K562 (cell line): ENCODE results near the gene MYO1B. TPM values are rescaled to one million over a fixed set of nuclear protein-coding genes. Genes with fewer than 3 reads are reported as not detected.

ENCODE experiments used
- ATAC-seq: fragments of 200-7000 bp; cut with Tn5 transposase; 3 replicates; pipeline ENCODE4 v1.9.1; 2020; ENCODE audit warnings: moderate library complexity
- BruUV-seq: library from RNA; stranded (reverse); fragments of 400-500 nt; replicated peaks from 2 replicates; lab custom pipeline; 2021; lab: Mats Ljungman, UMichigan
- CTCF ChIA-PET: fragments of 300-600 bp; formaldehyde crosslinking; extraction: SDS; loops from one replicate; lab custom pipeline; 2021; ENCODE audit warnings: low intra/inter-chr PET ratio; lab: Yijun Ruan, JAX
- POLR2A ChIA-PET: fragments of 300-600, 350-650 bp; sonication (Branson Sonifier 250); formaldehyde crosslinking; extraction: SDS; loops from one replicate; lab custom pipeline; 2021; ENCODE audit warnings: antibody characterized with exemption, inconsistent platforms; lab: Yijun Ruan, JAX
- DNase-seq, 4 experiments: peaks; one replicate each; pipeline versions ENCODE4 v3.0.0 to v3.0.0-alpha.2; 2011 to 2018; ENCODE audit warnings: low spot score in 3 of 4, mixed read lengths in 3 of 4; ENCODE audit errors: extremely low read depth in 1 of 4
- FAIRE-seq: peaks from 2 replicates; lab custom pipeline; 2011; peaks lifted over from hg19 to GRCh38; lab: Jason Lieb, UNC
- H2AFZ ChIP-seq: 2 replicates; pipeline ENCODE4 v1.6.0; 2011; ENCODE audit warnings: low read depth, low read length, control low read depth, inconsistent platforms
- H3K27ac ChIP-seq: fragments of 200-600 bp; 3 replicates; pipeline ENCODE4 v1.8.0; 2011; ENCODE audit warnings: low read depth, mild to moderate bottlenecking, control low read depth, inconsistent platforms, low read length, moderate library complexity, mixed read lengths; ENCODE audit errors: extremely low read depth
- H3K27me3 ChIP-seq, 2 experiments: fragments of 300-600 bp in 1 of 2; 2 replicates in 1 of 2; 3 replicates in 1 of 2; pipeline versions ENCODE4 v1.6.0 to v1.8.0; 2011; ENCODE audit warnings: inconsistent platforms in 2 of 2, low read length in 2 of 2, mild to moderate bottlenecking in 1 of 2, mixed read lengths in 1 of 2, moderate library complexity in 1 of 2; ENCODE audit not compliant: control insufficient read depth in 2 of 2, insufficient read depth in 2 of 2
- H3K36me3 ChIP-seq: fragments of 300-600 bp; 3 replicates; pipeline ENCODE4 v1.8.0; 2011; ENCODE audit warnings: mild to moderate bottlenecking, low read length, inconsistent platforms; ENCODE audit not compliant: control insufficient read depth, insufficient read depth
- H3K4me1 ChIP-seq, 2 experiments: fragments of 200-600 bp in 1 of 2; replicated peaks in 1 of 2; 2 replicates in 1 of 2; 3 replicates in 1 of 2; pipeline versions ENCODE4 v1.5.1 to v1.8.0; 2011; ENCODE audit warnings: inconsistent platforms in 2 of 2, low read length in 2 of 2, mild to moderate bottlenecking in 1 of 2, mixed read lengths in 1 of 2, moderate library complexity in 1 of 2; ENCODE audit not compliant: control insufficient read depth in 2 of 2, insufficient read depth in 2 of 2
- H3K4me2 ChIP-seq: 2 replicates; pipeline ENCODE4 v1.6.1; 2011; ENCODE audit warnings: low read length, control low read depth, inconsistent platforms, mixed read lengths; ENCODE audit not compliant: insufficient read depth
- H3K4me3 ChIP-seq: fragments of 200-600 bp; sonication (generic), shearing (Covaris generic); 2 replicates; pipeline ENCODE4 v1.5.1; 2016; ENCODE audit warnings: control low read depth, inconsistent platforms
- H3K79me2 ChIP-seq: fragments of 200-600 bp; 3 replicates; pipeline ENCODE4 v1.8.0; 2011; ENCODE audit warnings: low read length, inconsistent platforms; ENCODE audit not compliant: control insufficient read depth, insufficient read depth
- H3K9ac ChIP-seq, 2 experiments: 2 replicates each; pipeline versions ENCODE4 v1.6.0 to v1.6.1; 2011; ENCODE audit warnings: low read depth in 2 of 2, low read length in 2 of 2, control low read depth in 1 of 2, inconsistent platforms in 1 of 2, mild to moderate bottlenecking in 1 of 2, mixed read lengths in 1 of 2; ENCODE audit not compliant: insufficient read depth in 1 of 2
- H3K9me1 ChIP-seq: one replicate; pipeline ENCODE4 v1.6.0; 2011; ENCODE audit warnings: inconsistent platforms, mild to moderate bottlenecking, low read length, moderate library complexity; ENCODE audit not compliant: control insufficient read depth, insufficient read depth
- H3K9me3 ChIP-seq: replicated peaks from 2 replicates; pipeline ENCODE4 v1.5.1; 2011; ENCODE audit warnings: low read depth, low read length, inconsistent platforms; ENCODE audit not compliant: control insufficient read depth, insufficient read depth
- H4K20me1 ChIP-seq: replicated peaks from 2 replicates; pipeline ENCODE4 v1.6.1; 2011; ENCODE audit warnings: low read length, inconsistent platforms, mixed read lengths; ENCODE audit not compliant: control insufficient read depth, insufficient read depth
- BCLAF1 ChIP-seq, 2 experiments: fragments of 450-650 bp in 1 of 2; IDR thresholded peaks; 2 replicates each; pipeline ENCODE4 v1.6.1; 2011 to 2017; ENCODE audit warnings: low read depth in 2 of 2, antibody characterized with exemption in 1 of 2, borderline replicate concordance in 1 of 2, low read length in 1 of 2, mild to moderate bottlenecking in 1 of 2, mixed read lengths in 1 of 2; ENCODE audit not compliant: control insufficient read depth in 1 of 2
- EP400 ChIP-seq: fragments of 450-650 bp; IDR thresholded peaks from 2 replicates; pipeline ENCODE4 v1.6.1; 2017; ENCODE audit warnings: antibody characterized with exemption, mild to moderate bottlenecking, moderate library complexity
- HLTF ChIP-seq: fragments of 450-650 bp; IDR thresholded peaks from 2 replicates; pipeline ENCODE4 v1.6.1; 2016
- NFATC3 ChIP-seq: fragments of 450-650 bp; IDR thresholded peaks from 2 replicates; pipeline ENCODE4 v1.6.1; 2017; ENCODE audit warnings: mild to moderate bottlenecking
- PHF21A ChIP-seq: fragments of 450-650 bp; IDR thresholded peaks from 2 replicates; pipeline ENCODE4 v1.6.1; 2017; ENCODE audit warnings: low read depth, borderline replicate concordance
- SMAD1 ChIP-seq: fragments of 150-350 bp; IDR thresholded peaks from 2 replicates; pipeline ENCODE4 v1.6.1; 2014; ENCODE audit warnings: low read length, low read depth; ENCODE audit not compliant: partially characterized antibody
- ZBTB7A ChIP-seq: IDR thresholded peaks from 2 replicates; pipeline ENCODE4 v1.6.1; 2011; ENCODE audit warnings: low read depth, mild to moderate bottlenecking, low read length, moderate library complexity, borderline replicate concordance; ENCODE audit not compliant: control insufficient read depth
- ZNF561 ChIP-seq: fragments of 450-650 bp; formaldehyde crosslinking; conservative IDR thresholded peaks from 2 replicates; pipeline ENCODE4 v1.4.0; 2020; ENCODE audit warnings: mild to moderate bottlenecking, moderate library complexity
- ZNF778 ChIP-seq: fragments of 450-650 bp; formaldehyde crosslinking; IDR thresholded peaks from 2 replicates; pipeline ENCODE4 v1.4.0; 2020; ENCODE audit warnings: mild to moderate bottlenecking, moderate library complexity
- in situ Hi-C: fragments of 300-500 bp; cut with MboI; formaldehyde crosslinking; loops from 4 replicates; pipeline ENCODE4 v1.15.0; 2018; ENCODE audit warnings: inconsistent platforms, mixed read lengths
- intact Hi-C: fragments of 100-400 bp; cut with micrococcal nuclease; formaldehyde crosslinking; loops from 2 replicates; pipeline ENCODE4 v1.14.2; 2022
- polyA plus RNA-seq, 8 experiments: library from polyadenylated mRNA; depleted of rRNA in 4 of 8; stranded (reverse) in 5 of 8; unstranded in 3 of 8; fragments of >200 nt; fragmentation: Nextera tagmentation in 2 of 8; fragmentation: Illumina TruSeq in 1 of 8; extraction: Ambion mirVana in 2 of 8; extraction: Trizol in 1 of 8; gene quantifications; 2 replicates each; pipeline versions ENCODE4 v1.2.1 to v1.2.3, GENCODE V29; 2011 to 2014; ENCODE audit warnings: inconsistent platforms in 1 of 8, missing spikeins in 1 of 8
- total RNA-seq, 7 experiments: library from RNA; depleted of rRNA in 6 of 7; stranded (reverse); fragments of >200 nt in 6 of 7; fragmentation: Illumina TruSeq in 2 of 7; extraction: Trizol in 2 of 7; gene quantifications; 2 replicates each; pipeline versions ENCODE4 v1.2.1 to v1.2.3, GENCODE V29; 2011 to 2021; ENCODE audit warnings: low replicate concordance in 1 of 7

Gene MYO1B
- total and polyA plus RNA-seq, 9 of the 15 experiments (the other 6 are each of a cell fraction or from before 2014, with no cell fraction given) = 0.04 to 0.33 (median 0.20) TPM; not detected in 5

- DNase-seq (no peak), FAIRE-seq (no peak), ATAC-seq (no peak)
- Histone ChIP-seq H3K36me3 (no peaks in the 10 kb centered on the region), H2AFZ (no peak overlapping the region), H3K27ac (no peak overlapping the region), H3K4me1 (no peaks in the 10 kb centered on the region), H3K9me3 (no peaks in the 10 kb centered on the region), H3K79me2 (no peaks in the 10 kb centered on the region), H3K9ac (no peak overlapping the region), H3K9me1 (no peaks in the 10 kb centered on the region), H4K20me1 (no peaks in the 10 kb centered on the region), H3K4me3 (no peak overlapping the region), H3K27me3 (no peaks in the 10 kb centered on the region), H3K4me2 (no peak overlapping the region)
- in situ Hi-C loops = no loop called here
- ChIA-PET POLR2A (no interaction called here), CTCF (no interaction called here)
- intact Hi-C loops = no loop called here
- BruUV-seq = no TSS peak
- TF ChIP-seq NFATC3 (no peak), SMAD1 (no peak), PHF21A (no peak), ZNF778 (CRISPR knock-in tag) (no peak), ZBTB7A (no peak), HLTF (no peak), EP400 (no peak), ZNF561 (CRISPR knock-in tag) (no peak), BCLAF1 (IDR thresholded peaks at IDR 0.05; ENCODE audit: borderline replicate concordance in 1 of 2, control insufficient read depth in 1 of 2, low read depth in 2 of 2, low read length in 1 of 2) (no peak)
Observed at GRCh38 chr2:191459158-191459557, 214.0 kb downstream of the MYO1B start.
